ENCODE data around the gene FNDC11. TPM values are rescaled to one million over a fixed set of nuclear protein-coding genes. Genes with fewer than 3 reads are reported as not detected.
"Not testable (repeated sequence)": the region's sequence is repeated elsewhere in the genome, so short reads cannot be mapped to it uniquely, and the experiment has no call there.

FNDC11 gene
- total RNA-seq = under 1 TPM in 1 of 2 experiments, not detected in 1; 0.10 TPM

- CTCF ChIA-PET = no interaction called here
- Mint-ChIP-seq H3K36me3 (ENCODE audit: low read depth) (no peaks in the 10 kb centered on the region), H3K27ac (no peak within 1 kb of the TSS), H3K9me3 (no peaks in the 10 kb centered on the region), H3K27me3 (ENCODE audit: low read depth) (no peaks in the 10 kb centered on the region), H3K4me3 (peak within 1 kb of the TSS; percentile 47), H3K4me1 (ENCODE audit: low read depth) (peaks cover 13% of the 10 kb centered on the region)
- peak; percentile 37 for DNase-seq
- intact Hi-C loops (cut with micrococcal nuclease) = loop anchor here (1.0 to 2.0 kb wide), 3 partner anchors 17 to 34 kb away; partner anchors contain the start of genes PPDPF and PTK6
Observed at GRCh38 chr20:63553933-63554290, at the start of gene FNDC11. FNDC11 (plus strand) TSS chr20:63554159; CDS start chr20:63555664, 1,505 bp downstream.

GRCh38 chr20:63504642-63505041, 49.3 kb upstream of the FNDC11 start:
- H3K27me3 Mint-ChIP-seq (ENCODE audit: low read depth) = peaks cover 24% of the 10 kb centered on the region
- no peaks in the 10 kb centered on the region for H3K36me3 Mint-ChIP-seq (ENCODE audit: low read depth)
- H3K4me3 Mint-ChIP-seq = no peak overlapping the region
- no peak for DNase-seq
- intact Hi-C loops (cut with micrococcal nuclease) = no loop called here
- H3K4me1 Mint-ChIP-seq (ENCODE audit: low read depth) = no peaks in the 10 kb centered on the region
- peaks cover 9% of the 10 kb centered on the region for H3K9me3 Mint-ChIP-seq
- CTCF ChIA-PET = no interaction called here
- H3K27ac Mint-ChIP-seq = no peak overlapping the region

GRCh38 chr20:63505281-63505680, 48.7 kb upstream of the FNDC11 start:
- intact Hi-C loops (cut with micrococcal nuclease) = no loop called here
- Mint-ChIP-seq H3K9me3 (peaks cover 9% of the 10 kb centered on the region), H3K27ac (no peak overlapping the region), H3K4me1 (ENCODE audit: low read depth) (no peaks in the 10 kb centered on the region), H3K36me3 (ENCODE audit: low read depth) (no peaks in the 10 kb centered on the region), H3K27me3 (ENCODE audit: low read depth) (peaks cover 28% of the 10 kb centered on the region), H3K4me3 (no peak overlapping the region)
- no peak for DNase-seq
- CTCF ChIA-PET = no interaction called here

- H3K4me3 Mint-ChIP-seq = no peak overlapping the region
- no peak for DNase-seq
Observed at GRCh38 chr20:63505723-63506122, 48.2 kb upstream of the FNDC11 start.

GRCh38 chr20:63507083-63507743, 46.7 kb upstream of the FNDC11 start:
- no peak overlapping the region for H3K4me3 Mint-ChIP-seq
- CTCF ChIA-PET = interaction anchor here (0.9 to 3.6 kb wide), 2 partner anchors 11 to 30 kb away, joined by 3 to 18 read pairs; partner anchors contain the start of gene PTK6
- intact Hi-C loops (cut with micrococcal nuclease) = no loop called here
- no peak overlapping the region for H3K27ac Mint-ChIP-seq
- H3K4me1 Mint-ChIP-seq (ENCODE audit: low read depth) = no peaks in the 10 kb centered on the region
- H3K9me3 Mint-ChIP-seq = peaks cover 9% of the 10 kb centered on the region
- H3K36me3 Mint-ChIP-seq (ENCODE audit: low read depth) = no peaks in the 10 kb centered on the region
- peaks cover 29% of the 10 kb centered on the region for H3K27me3 Mint-ChIP-seq (ENCODE audit: low read depth)
- no peak for DNase-seq

More at GRCh38 chr20:63505723-63506122, 48.2 kb upstream of the FNDC11 start:
- Mint-ChIP-seq H3K27me3 (ENCODE audit: low read depth) (peaks cover 30% of the 10 kb centered on the region), H3K4me1 (ENCODE audit: low read depth) (no peaks in the 10 kb centered on the region), H3K27ac (no peak overlapping the region), H3K36me3 (ENCODE audit: low read depth) (no peaks in the 10 kb centered on the region), H3K9me3 (peaks cover 9% of the 10 kb centered on the region)
- intact Hi-C loops (cut with micrococcal nuclease) = no loop called here
- CTCF ChIA-PET = no interaction called here

GRCh38 chr20:63508072-63508768, 45.7 kb upstream of the FNDC11 start:
- Mint-ChIP-seq H3K9me3 (peaks cover 9% of the 10 kb centered on the region), H3K4me1 (ENCODE audit: low read depth) (no peaks in the 10 kb centered on the region), H3K27me3 (ENCODE audit: low read depth) (peaks cover 33% of the 10 kb centered on the region), H3K36me3 (ENCODE audit: low read depth) (no peaks in the 10 kb centered on the region), H3K27ac (no peak overlapping the region), H3K4me3 (no peak overlapping the region)
- intact Hi-C loops (cut with micrococcal nuclease) = no loop called here
- no peak for DNase-seq
- CTCF ChIA-PET = interaction anchor here (0.9 to 3.6 kb wide), 2 partner anchors 12 to 29 kb away, joined by 3 to 18 read pairs; partner anchors contain the start of gene PTK6

- peaks cover 36% of the 10 kb centered on the region for H3K27me3 Mint-ChIP-seq (ENCODE audit: low read depth)
- DNase-seq = no peak
- no peak overlapping the region for H3K27ac Mint-ChIP-seq
- no peaks in the 10 kb centered on the region for H3K36me3 Mint-ChIP-seq (ENCODE audit: low read depth)
- CTCF ChIA-PET = interaction anchor here (3.6 kb wide), 1 partner anchor 13 kb away, joined by 18 read pairs; no protein-coding TSS in a partner anchor
- H3K4me1 Mint-ChIP-seq (ENCODE audit: low read depth) = no peaks in the 10 kb centered on the region
- H3K9me3 Mint-ChIP-seq = peaks cover 9% of the 10 kb centered on the region
- intact Hi-C loops (cut with micrococcal nuclease) = no loop called here
- H3K4me3 Mint-ChIP-seq = no peak overlapping the region
Observed at GRCh38 chr20:63509088-63509564, 44.8 kb upstream of the FNDC11 start.

GRCh38 chr20:63513207-63513606, 40.8 kb upstream of the FNDC11 start:
- Mint-ChIP-seq H3K9me3 (peaks cover 2% of the 10 kb centered on the region), H3K4me1 (ENCODE audit: low read depth) (no peaks in the 10 kb centered on the region), H3K4me3 (no peak overlapping the region), H3K27me3 (ENCODE audit: low read depth) (peaks cover 28% of the 10 kb centered on the region), H3K27ac (no peak overlapping the region), H3K36me3 (ENCODE audit: low read depth) (no peaks in the 10 kb centered on the region)
- DNase-seq = no peak
- CTCF ChIA-PET = no interaction called here
- intact Hi-C loops (cut with micrococcal nuclease) = no loop called here

GRCh38 chr20:63514520-63514919, 39.4 kb upstream of the FNDC11 start:
- H3K27ac Mint-ChIP-seq; intact Hi-C loops (cut with micrococcal nuclease); H3K9me3 Mint-ChIP-seq; H3K36me3 Mint-ChIP-seq (ENCODE audit: low read depth); CTCF ChIA-PET; H3K4me1 Mint-ChIP-seq (ENCODE audit: low read depth); H3K4me3 Mint-ChIP-seq; DNase-seq: not testable (repeated sequence)
- peaks cover 23% of the 10 kb centered on the region for H3K27me3 Mint-ChIP-seq (ENCODE audit: low read depth)

- H3K36me3 Mint-ChIP-seq (ENCODE audit: low read depth) = peaks cover 7% of the 10 kb centered on the region
- no peak overlapping the region for H3K27ac Mint-ChIP-seq
- CTCF ChIA-PET = interaction anchor here (1.4 kb wide), 1 partner anchor 21 kb away, joined by 3 read pairs; no protein-coding TSS in a partner anchor
- peaks cover 10% of the 10 kb centered on the region for H3K27me3 Mint-ChIP-seq (ENCODE audit: low read depth)
- peaks cover 5% of the 10 kb centered on the region for H3K4me1 Mint-ChIP-seq (ENCODE audit: low read depth)
- H3K4me3 Mint-ChIP-seq = no peak overlapping the region
- intact Hi-C loops (cut with micrococcal nuclease) = no loop called here
- no peak for DNase-seq
- H3K9me3 Mint-ChIP-seq = peaks cover 4% of the 10 kb centered on the region
Observed at GRCh38 chr20:63517376-63518309, 36.3 kb upstream of the FNDC11 start.

GRCh38 chr20:63518351-63518861, 35.6 kb upstream of the FNDC11 start:
- CTCF ChIA-PET = interaction anchor here (1.4 kb wide), 1 partner anchor 22 kb away, joined by 3 read pairs; no protein-coding TSS in a partner anchor
- H3K27ac Mint-ChIP-seq = no peak overlapping the region
- peaks cover 5% of the 10 kb centered on the region for H3K9me3 Mint-ChIP-seq
- intact Hi-C loops (cut with micrococcal nuclease) = no loop called here
- H3K4me1 Mint-ChIP-seq (ENCODE audit: low read depth) = peaks cover 6% of the 10 kb centered on the region
- peaks cover 15% of the 10 kb centered on the region for H3K36me3 Mint-ChIP-seq (ENCODE audit: low read depth)
- DNase-seq = no peak
- peaks cover 5% of the 10 kb centered on the region for H3K27me3 Mint-ChIP-seq (ENCODE audit: low read depth)
- H3K4me3 Mint-ChIP-seq = no peak overlapping the region
